Fibroblast of lung (primary cell): ENCODE measurements around the gene ITIH4. TPM values are rescaled to one million over a fixed set of nuclear protein-coding genes. Genes with fewer than 3 reads are reported as not detected.
A peak's percentile ranks its signal among the peaks of the same experiment; 100 is the strongest.

Experiments
- DNase-seq, 2 donors: peaks; one replicate each; pipeline versions ENCODE4 v3.0.0 to v3.0.0-alpha.2; 2010; ENCODE audit warnings: low read depth in 2 of 2
- H2AFZ ChIP-seq: 2 replicates; pipeline ENCODE4 v1.5.1; 2012; ENCODE audit warnings: low read length, control low read depth, inconsistent platforms
- H3K27ac ChIP-seq: 2 replicates; pipeline ENCODE4 v1.5.1; 2011; ENCODE audit warnings: low read length, control low read depth; ENCODE audit not compliant: insufficient read depth
- H3K27me3 ChIP-seq: 2 replicates; pipeline ENCODE4 v1.5.1; 2011; ENCODE audit warnings: mild to moderate bottlenecking, low read length; ENCODE audit not compliant: control insufficient read depth, insufficient read depth
- H3K36me3 ChIP-seq: 2 replicates; pipeline ENCODE4 v1.5.1; 2011; ENCODE audit warnings: low read length; ENCODE audit not compliant: control insufficient read depth, insufficient read depth
- H3K4me1 ChIP-seq: 2 replicates; pipeline ENCODE4 v1.5.1; 2011; ENCODE audit warnings: low read length; ENCODE audit not compliant: control insufficient read depth, insufficient read depth; ENCODE audit errors: extremely low read depth
- H3K4me2 ChIP-seq: 2 replicates; pipeline ENCODE4 v1.5.1; 2011; ENCODE audit warnings: low read length, control low read depth; ENCODE audit not compliant: insufficient read depth; ENCODE audit errors: extremely low read depth
- H3K4me3 ChIP-seq, 4 experiments: fragments of 200-600 bp in 1 of 4; sonication (generic) in 1 of 4; replicated peaks in 1 of 4; 2 replicates each; pipeline ENCODE4 v1.5.1; 2011 to 2016; ENCODE audit warnings: low read length in 4 of 4, low read depth in 3 of 4, mild to moderate bottlenecking in 3 of 4, control low read depth in 2 of 4, inconsistent platforms in 1 of 4, mixed read lengths in 1 of 4; ENCODE audit not compliant: insufficient read depth in 1 of 4; ENCODE audit errors: control extremely low read depth in 1 of 4
- H3K79me2 ChIP-seq: 2 replicates; pipeline ENCODE4 v1.5.1; 2012; ENCODE audit warnings: mild to moderate bottlenecking, low read length, inconsistent platforms; ENCODE audit not compliant: control insufficient read depth, insufficient read depth
- H3K9ac ChIP-seq: 2 replicates; pipeline ENCODE4 v1.5.1; 2011; ENCODE audit warnings: mild to moderate bottlenecking, low read length, control low read depth; ENCODE audit not compliant: insufficient read depth
- H3K9me3 ChIP-seq: 2 replicates; pipeline ENCODE4 v1.5.1; 2012; ENCODE audit warnings: low read depth, low read length; ENCODE audit not compliant: control insufficient read depth, insufficient read depth
- H4K20me1 ChIP-seq: 2 replicates; pipeline ENCODE4 v1.5.1; 2011; ENCODE audit warnings: low read length; ENCODE audit not compliant: control insufficient read depth, insufficient read depth; ENCODE audit errors: extremely low read depth
- EZH2 ChIP-seq: IDR thresholded peaks from 2 replicates; pipeline ENCODE4 v1.5.1; 2012; ENCODE audit warnings: low read length, control low read depth, mild to moderate bottlenecking; ENCODE audit errors: missing control alignments
- polyA plus RNA-seq, 2 donors: library from polyadenylated mRNA; depleted of rRNA in 1 of 2; stranded (reverse) in 1 of 2; unstranded in 1 of 2; fragments of >200 nt; gene quantifications; 2 replicates each; pipeline ENCODE4 v1.2.1, GENCODE V29; 2011 to 2012; ENCODE audit warnings: missing spikeins in 1 of 2
- total RNA-seq: library from RNA; depleted of rRNA; stranded (reverse); fragments of >200 nt; gene quantifications from 2 replicates; pipeline ENCODE4 v1.2.1, GENCODE V29; 2014
- TF ChIP-seq, protein P1 (sequence below), 2 donors: IDR thresholded peaks in 1 of 2; conservative IDR thresholded peaks in 1 of 2; 1 replicate in 1 of 2; 2 replicates in 1 of 2; pipeline ENCODE4 v1.5.1; 2011 to 2012; ENCODE audit warnings: low read length in 2 of 2, control low read depth in 1 of 2, inconsistent platforms in 1 of 2, low read depth in 1 of 2, mild to moderate bottlenecking in 1 of 2

Gene ITIH4
- total and polyA plus RNA-seq, 2 donors (not counting 1 experiment from before 2014, with no cell fraction given), result 1.1 to 2.6 TPM

DNA sequence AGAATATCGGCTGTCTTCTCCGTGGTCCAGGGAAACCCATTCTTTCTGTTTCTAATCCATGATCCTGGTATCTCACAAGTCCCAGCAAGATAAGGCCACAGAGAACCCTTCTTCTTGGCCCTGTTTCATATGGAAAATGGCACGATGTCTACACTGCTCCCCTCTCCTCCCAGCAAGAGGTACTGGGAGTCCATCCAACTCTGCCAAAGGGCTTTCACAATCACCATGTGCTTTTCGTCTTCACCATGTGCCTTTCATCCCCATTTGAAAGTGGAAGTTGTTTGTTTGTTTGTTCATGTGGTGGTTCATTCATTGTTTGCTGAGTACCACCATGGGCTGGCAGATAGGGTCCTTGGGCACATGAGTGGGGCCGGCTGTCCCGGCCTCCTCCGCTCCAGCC, 30.4 kb downstream of the ITIH4 start:
- peak in 1 of 2 donors; percentile 22 for DNase-seq
- Histone ChIP-seq H3K9me3 (no peaks in the 10 kb centered on the region), H3K4me1 (no peaks in the 10 kb centered on the region), H4K20me1 (no peaks in the 10 kb centered on the region), H3K36me3 (no peaks in the 10 kb centered on the region), H3K27me3 (no peaks in the 10 kb centered on the region), H2AFZ (no peak overlapping the region), H3K27ac (no peak overlapping the region), H3K79me2 (no peaks in the 10 kb centered on the region), H3K4me3 (no peak overlapping the region), H3K9ac (no peak overlapping the region), H3K4me2 (no peak overlapping the region)
- no peak for TF ChIP-seq EZH2
- TF ChIP-seq, protein P1, sequence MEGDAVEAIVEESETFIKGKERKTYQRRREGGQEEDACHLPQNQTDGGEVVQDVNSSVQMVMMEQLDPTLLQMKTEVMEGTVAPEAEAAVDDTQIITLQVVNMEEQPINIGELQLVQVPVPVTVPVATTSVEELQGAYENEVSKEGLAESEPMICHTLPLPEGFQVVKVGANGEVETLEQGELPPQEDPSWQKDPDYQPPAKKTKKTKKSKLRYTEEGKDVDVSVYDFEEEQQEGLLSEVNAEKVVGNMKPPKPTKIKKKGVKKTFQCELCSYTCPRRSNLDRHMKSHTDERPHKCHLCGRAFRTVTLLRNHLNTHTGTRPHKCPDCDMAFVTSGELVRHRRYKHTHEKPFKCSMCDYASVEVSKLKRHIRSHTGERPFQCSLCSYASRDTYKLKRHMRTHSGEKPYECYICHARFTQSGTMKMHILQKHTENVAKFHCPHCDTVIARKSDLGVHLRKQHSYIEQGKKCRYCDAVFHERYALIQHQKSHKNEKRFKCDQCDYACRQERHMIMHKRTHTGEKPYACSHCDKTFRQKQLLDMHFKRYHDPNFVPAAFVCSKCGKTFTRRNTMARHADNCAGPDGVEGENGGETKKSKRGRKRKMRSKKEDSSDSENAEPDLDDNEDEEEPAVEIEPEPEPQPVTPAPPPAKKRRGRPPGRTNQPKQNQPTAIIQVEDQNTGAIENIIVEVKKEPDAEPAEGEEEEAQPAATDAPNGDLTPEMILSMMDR (conservative IDR thresholded peaks at IDR 0.05 in 1 of 2, IDR thresholded peaks at IDR 0.05 in 1 of 2; ENCODE audit: low read depth in 1 of 2, low read length in 2 of 2), result no peak

DNA sequence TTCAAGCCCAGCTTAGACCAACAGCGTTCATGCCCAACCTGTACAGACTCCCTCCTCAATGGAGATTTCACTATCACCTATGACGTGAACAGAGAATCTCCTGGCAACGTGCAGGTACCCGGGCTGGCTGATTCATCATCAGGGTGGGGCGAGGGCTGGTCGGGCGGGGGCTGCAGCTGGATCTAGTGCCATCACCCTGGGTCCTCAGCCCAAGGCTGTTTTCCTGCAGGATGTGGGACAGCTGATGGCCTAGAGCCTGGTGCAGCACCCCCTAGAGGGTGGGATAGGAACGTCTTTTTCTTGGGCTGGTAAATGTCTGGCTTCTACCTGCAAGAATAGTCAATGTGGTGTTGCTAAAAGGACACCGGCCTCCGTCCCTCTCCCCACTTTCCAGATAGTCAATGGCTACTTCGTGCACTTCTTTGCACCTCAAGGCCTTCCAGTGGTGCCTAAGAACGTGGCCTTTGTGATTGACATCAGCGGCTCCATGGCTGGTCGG, 31.4 kb downstream of the ITIH4 start:
- Histone ChIP-seq H3K4me1 (no peaks in the 10 kb centered on the region), H2AFZ (no peak overlapping the region), H3K9ac (no peak overlapping the region), H4K20me1 (no peaks in the 10 kb centered on the region), H3K27ac (no peak overlapping the region), H3K79me2 (no peaks in the 10 kb centered on the region), H3K36me3 (no peaks in the 10 kb centered on the region), H3K27me3 (no peaks in the 10 kb centered on the region), H3K4me3 (no peak overlapping the region), H3K9me3 (no peaks in the 10 kb centered on the region), H3K4me2 (no peak overlapping the region)
- DNase-seq, result no peak
- TF ChIP-seq EZH2, result no peak
- TF ChIP-seq, protein P1 (conservative IDR thresholded peaks at IDR 0.05 in 1 of 2, IDR thresholded peaks at IDR 0.05 in 1 of 2; ENCODE audit: low read depth in 1 of 2, low read length in 2 of 2), result peak; percentile 15 to 41

DNA sequence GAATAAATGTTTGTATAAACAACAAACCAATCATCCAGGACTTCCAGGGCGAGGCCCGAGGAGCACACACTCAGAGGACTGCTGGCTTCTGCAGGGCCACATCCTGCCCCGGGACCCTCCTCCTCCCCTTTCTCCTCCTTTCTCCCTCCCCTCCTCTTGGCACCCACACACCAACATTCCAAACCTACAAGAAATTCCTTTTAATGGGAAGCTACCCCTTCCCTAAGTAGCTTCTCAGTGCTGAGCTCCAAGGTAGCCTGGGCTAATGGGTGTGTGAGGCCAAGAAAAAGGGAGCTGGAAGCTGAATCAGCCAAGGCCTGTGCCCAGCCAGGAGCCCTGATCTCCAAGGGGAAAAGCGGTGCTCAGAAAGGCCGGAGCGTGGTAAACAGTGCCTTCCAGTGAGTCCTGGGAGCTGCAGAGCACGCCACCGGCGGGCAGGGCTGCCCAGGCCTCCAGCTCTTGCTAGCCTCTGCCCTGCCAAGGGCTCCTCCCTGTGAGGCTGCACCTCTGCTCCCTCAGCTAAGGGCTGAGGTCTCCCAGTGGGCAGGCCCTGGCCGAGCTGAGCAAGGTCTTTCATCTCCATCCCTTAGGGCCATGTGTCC, 32.0 kb downstream of the ITIH4 start:
- Histone ChIP-seq H3K4me3 (no peak overlapping the region), H3K9ac (no peak overlapping the region), H3K36me3 (no peaks in the 10 kb centered on the region), H2AFZ (no peak overlapping the region), H4K20me1 (no peaks in the 10 kb centered on the region), H3K27ac (no peak overlapping the region), H3K79me2 (no peaks in the 10 kb centered on the region), H3K4me1 (no peaks in the 10 kb centered on the region), H3K4me2 (no peak overlapping the region), H3K27me3 (no peaks in the 10 kb centered on the region), H3K9me3 (no peaks in the 10 kb centered on the region)
- peak in 1 of 2 donors; percentile 54 for DNase-seq
- TF ChIP-seq, protein P1 (conservative IDR thresholded peaks at IDR 0.05 in 1 of 2, IDR thresholded peaks at IDR 0.05 in 1 of 2; ENCODE audit: low read depth in 1 of 2, low read length in 2 of 2), result no peak
- TF ChIP-seq EZH2, result no peak
